ENCODE results near the gene GP1BB. TPM values are rescaled to one million over a fixed set of nuclear protein-coding genes. Genes with fewer than 3 reads are reported as not detected.

Gene GP1BB
- total RNA-seq, 4 donors from 2014 or later = 14.7 to 28.7 (median 19.4) TPM

DNA sequence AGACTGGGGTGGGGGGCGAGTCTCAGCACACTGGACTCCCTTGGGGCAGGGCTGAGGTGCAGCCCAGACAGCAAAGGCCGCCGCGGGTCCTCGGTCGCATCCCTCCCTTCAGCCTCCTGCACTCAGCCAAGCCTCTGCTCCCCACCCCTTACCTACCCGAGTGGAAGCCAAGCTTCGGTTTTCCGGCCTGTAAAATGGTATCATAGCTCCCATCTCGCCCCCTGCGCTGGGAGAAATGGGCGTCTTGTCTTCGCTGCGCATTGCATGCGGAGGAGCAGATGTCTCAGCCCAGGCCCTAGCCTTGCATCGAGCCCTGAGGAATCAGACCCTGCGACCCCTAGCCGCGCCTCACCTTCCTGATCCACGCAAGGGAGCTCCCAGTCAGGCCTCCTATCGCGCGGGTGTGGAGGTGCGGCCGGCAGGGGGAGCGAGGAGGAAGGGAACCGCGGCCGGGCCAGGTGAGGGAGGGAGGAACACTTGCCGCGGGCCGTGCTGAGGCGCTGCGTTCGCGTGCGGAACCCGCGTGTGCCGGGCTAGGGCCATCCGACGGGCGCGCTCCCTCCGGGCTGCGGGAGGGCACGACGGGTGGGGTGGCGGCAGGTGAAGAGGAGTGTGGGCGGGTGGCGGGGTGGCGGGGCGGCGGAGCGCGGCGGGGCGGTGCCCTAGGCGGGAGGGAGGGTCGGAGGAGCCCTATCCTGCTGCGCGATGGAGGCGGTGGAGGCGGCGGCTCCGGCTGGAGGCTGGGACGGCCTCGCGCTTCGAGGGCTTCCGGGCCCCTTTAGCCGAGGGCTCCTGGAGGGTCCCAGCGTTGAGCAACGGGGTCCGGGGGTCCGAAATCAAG, 33.2 kb downstream of the GP1BB start:
- Histone ChIP-seq H3K9me3 (no peaks in the 10 kb centered on the region), H3K27ac (no peak overlapping the region), H3K4me1 (peaks cover 58% of the 10 kb centered on the region), H3K27me3 (peaks cover 54% of the 10 kb centered on the region), H3K4me3 (peak overlapping the region; percentile 44), H3K36me3 (no peaks in the 10 kb centered on the region)
- TF ChIP-seq POLR2A (IDR thresholded peaks at IDR 0.05) = no peak
- TF ChIP-seq EP300 (IDR thresholded peaks at IDR 0.05) = no peak
- TF ChIP-seq, protein P1, sequence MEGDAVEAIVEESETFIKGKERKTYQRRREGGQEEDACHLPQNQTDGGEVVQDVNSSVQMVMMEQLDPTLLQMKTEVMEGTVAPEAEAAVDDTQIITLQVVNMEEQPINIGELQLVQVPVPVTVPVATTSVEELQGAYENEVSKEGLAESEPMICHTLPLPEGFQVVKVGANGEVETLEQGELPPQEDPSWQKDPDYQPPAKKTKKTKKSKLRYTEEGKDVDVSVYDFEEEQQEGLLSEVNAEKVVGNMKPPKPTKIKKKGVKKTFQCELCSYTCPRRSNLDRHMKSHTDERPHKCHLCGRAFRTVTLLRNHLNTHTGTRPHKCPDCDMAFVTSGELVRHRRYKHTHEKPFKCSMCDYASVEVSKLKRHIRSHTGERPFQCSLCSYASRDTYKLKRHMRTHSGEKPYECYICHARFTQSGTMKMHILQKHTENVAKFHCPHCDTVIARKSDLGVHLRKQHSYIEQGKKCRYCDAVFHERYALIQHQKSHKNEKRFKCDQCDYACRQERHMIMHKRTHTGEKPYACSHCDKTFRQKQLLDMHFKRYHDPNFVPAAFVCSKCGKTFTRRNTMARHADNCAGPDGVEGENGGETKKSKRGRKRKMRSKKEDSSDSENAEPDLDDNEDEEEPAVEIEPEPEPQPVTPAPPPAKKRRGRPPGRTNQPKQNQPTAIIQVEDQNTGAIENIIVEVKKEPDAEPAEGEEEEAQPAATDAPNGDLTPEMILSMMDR (IDR thresholded peaks at IDR 0.05) = peak; percentile 21 to 51
- WGBS = 17% methylated on average over 17 of the region's 76 CpGs
- DNase-seq (ENCODE audit: low spot score in 2 of 2) = no peak

DNA sequence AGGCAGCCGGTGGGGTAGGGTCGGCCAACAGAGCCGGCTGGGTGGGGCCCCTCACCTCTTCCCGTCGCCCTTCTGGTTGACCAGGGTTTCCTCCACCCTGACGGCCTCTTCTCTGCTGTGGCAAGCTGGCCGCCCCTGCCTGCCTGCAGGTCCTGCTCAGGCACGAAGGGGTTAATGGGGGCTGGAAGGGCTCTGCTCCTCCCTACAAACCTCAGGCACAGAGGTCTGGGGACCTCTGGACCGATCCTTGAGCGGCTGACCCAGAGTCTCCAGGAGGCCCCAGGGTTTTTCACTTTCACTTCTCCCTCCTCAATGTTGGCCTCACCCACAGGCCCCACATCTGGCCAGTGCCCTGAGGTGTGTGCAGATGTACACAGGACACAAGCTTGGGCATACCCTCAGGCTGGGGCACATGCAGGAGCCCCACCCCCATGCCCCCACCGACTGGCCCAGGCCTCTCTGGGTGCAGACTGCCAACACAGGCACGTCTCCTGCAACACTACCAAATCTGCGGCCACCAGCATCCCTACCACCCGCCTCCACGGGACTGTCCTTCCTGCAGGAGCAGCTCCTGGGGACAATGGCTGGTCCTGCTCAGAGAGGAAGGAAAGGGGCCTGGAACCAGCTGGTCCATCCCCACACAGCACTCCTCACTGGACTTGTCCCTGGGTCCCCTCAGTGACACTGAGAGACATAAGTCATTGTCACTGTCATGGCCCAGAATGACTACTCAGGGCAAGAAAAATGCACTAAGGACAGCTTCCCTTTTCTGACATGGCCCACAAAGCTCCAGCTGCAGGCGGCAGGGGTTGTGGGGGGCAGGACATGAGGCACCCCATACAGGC, 34.0 kb downstream of the GP1BB start:
- WGBS = 15% methylated on average over 4 of the region's 16 CpGs
- TF ChIP-seq POLR2A (IDR thresholded peaks at IDR 0.05) (no peak), EP300 (IDR thresholded peaks at IDR 0.05) (no peak), POLR2AphosphoS5 (IDR thresholded peaks at IDR 0.05) (no peak)
- TF ChIP-seq, protein P1 (IDR thresholded peaks at IDR 0.05) = no peak
- no peak for DNase-seq (ENCODE audit: low spot score in 2 of 2)
- peaks cover 59% of the 10 kb centered on the region for H3K27me3 ChIP-seq
- H3K36me3 ChIP-seq = no peaks in the 10 kb centered on the region
- H3K4me3 ChIP-seq = peak overlapping the region; percentile 44
- no peak overlapping the region for H3K27ac ChIP-seq
- H3K9me3 ChIP-seq = no peaks in the 10 kb centered on the region
- H3K4me1 ChIP-seq = peaks cover 66% of the 10 kb centered on the region

DNA sequence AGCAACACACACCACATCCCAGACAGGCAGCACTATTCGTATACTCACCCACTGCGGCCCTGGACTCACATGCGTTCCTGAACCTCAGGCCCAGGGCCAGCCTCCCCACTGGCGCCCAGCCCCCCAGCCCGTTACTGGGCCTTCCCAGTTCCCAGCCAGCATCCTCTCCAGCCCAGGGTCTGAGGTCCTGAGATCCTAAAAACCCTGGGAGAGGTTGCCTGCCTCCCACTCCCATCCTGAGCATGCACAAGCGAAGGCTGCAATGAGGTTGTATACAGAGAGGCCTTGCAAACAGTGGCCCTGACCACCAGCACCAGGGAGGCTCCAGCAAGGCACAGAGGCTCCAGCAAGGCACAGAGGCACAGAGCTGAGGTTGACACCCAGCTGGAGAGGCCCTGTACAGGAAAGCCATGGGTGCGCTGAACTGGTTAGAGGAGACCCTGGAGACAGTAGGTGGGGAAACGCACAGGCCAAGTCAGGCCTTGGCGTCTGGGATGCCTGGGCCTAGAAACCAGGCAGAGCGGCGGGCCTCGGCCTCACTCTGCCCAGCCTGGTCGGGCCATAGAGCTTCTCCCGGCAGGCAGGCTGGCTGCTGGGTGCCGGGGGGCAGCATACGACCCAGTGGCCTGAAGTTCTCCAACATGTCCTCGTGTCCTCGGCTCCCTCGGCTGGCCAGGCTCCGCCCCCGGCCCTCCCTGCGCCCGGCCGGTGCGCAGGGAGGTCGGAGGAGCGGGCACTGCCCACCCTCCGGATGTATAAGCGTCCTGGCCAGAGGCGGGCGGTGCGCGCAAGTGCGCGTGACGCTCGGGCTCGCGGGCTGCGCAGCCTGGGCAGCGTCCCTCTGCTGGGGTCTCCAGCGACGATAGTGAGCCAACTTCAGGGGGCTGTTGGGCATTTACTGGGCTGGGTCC, 34.9 kb downstream of the GP1BB start:
- Histone ChIP-seq H3K27me3 (peaks cover 66% of the 10 kb centered on the region), H3K36me3 (no peaks in the 10 kb centered on the region), H3K27ac (no peak overlapping the region), H3K4me3 (peak overlapping the region; percentile 51), H3K4me1 (peaks cover 68% of the 10 kb centered on the region), H3K9me3 (no peaks in the 10 kb centered on the region)
- 74% methylated on average over 34 of the region's 43 CpGs for WGBS
- no peak for TF ChIP-seq POLR2A (IDR thresholded peaks at IDR 0.05)
- TF ChIP-seq, protein P1 (IDR thresholded peaks at IDR 0.05) = no peak
- no peak for TF ChIP-seq EP300 (IDR thresholded peaks at IDR 0.05)
- no peak for TF ChIP-seq POLR2AphosphoS5 (IDR thresholded peaks at IDR 0.05)
- DNase-seq (ENCODE audit: low spot score in 2 of 2) = no peak

DNA sequence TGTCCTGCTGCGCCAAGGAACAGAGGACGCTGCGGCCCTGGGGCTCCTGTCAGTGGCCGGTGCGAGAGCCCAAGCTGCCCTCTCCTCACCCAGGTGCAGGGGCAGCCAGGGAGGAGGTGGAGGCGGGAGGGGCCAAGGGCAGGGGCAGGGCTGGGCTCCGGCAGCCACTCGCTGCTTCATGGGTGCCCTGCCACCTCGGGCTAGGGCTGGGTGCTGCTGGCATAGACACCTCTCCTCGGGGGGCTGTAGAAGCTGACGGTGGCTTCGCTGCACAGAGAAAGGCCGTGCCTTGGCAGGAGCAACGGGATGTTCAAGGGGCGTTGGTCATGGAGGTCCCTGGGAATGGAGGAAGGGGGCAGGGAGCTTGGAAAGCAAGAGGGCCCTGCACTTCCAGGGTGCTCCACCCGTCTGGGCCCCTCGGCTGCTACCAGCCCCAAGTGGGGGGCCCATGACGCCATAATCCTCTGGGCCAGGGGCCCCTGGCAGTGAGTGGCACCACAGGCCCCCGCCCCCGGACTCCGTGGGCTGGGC, 35.6 kb downstream of the GP1BB start:
- TF ChIP-seq EP300 (IDR thresholded peaks at IDR 0.05) = no peak
- TF ChIP-seq, protein P1 (IDR thresholded peaks at IDR 0.05) = no peak
- no peak for TF ChIP-seq POLR2A (IDR thresholded peaks at IDR 0.05)
- TF ChIP-seq POLR2AphosphoS5 (IDR thresholded peaks at IDR 0.05) = no peak
- Histone ChIP-seq H3K36me3 (no peaks in the 10 kb centered on the region), H3K9me3 (no peaks in the 10 kb centered on the region), H3K27me3 (peaks cover 66% of the 10 kb centered on the region), H3K4me1 (peaks cover 68% of the 10 kb centered on the region), H3K27ac (peak overlapping the region; percentile 22), H3K4me3 (peak overlapping the region; percentile 51)
- no peak for DNase-seq (ENCODE audit: low spot score in 2 of 2)
- WGBS = 51% methylated on average over 14 of the region's 21 CpGs
